Activated naive CD4-positive, alpha-beta T cell treated with anti-CD3 and anti-CD28 coated beads for 36 hours (primary cell): ENCODE results near the gene S100A8. TPM values are rescaled to one million over a fixed set of nuclear protein-coding genes. Genes with fewer than 3 reads are reported as not detected.
"Not testable (repeated sequence)": the region's sequence is repeated elsewhere in the genome, so short reads cannot be mapped to it uniquely, and the experiment has no call there.

Source experiments
- CTCF ChIA-PET: fragments of 350-600 bp; sonication (Branson Sonifier 250); formaldehyde crosslinking; loops from one replicate; lab custom pipeline; 2021; ENCODE audit warnings: antibody characterized with exemption; lab: Charles Lee
- DNase-seq: peaks from one replicate; pipeline ENCODE4 v3.0.0-alpha.2; 2020
- H3K27ac Mint-ChIP-seq: one replicate; pipeline ENCODE4 v1.8.0; 2021; ENCODE audit warnings: mild to moderate bottlenecking, mixed read lengths
- H3K27me3 Mint-ChIP-seq: one replicate; pipeline ENCODE4 v1.8.0; 2021; ENCODE audit warnings: low read depth, mixed read lengths
- H3K36me3 Mint-ChIP-seq: one replicate; pipeline ENCODE4 v1.8.0; 2021; ENCODE audit warnings: low read depth, mixed read lengths
- H3K4me1 Mint-ChIP-seq: one replicate; pipeline ENCODE4 v1.8.0; 2021; ENCODE audit warnings: low read depth, mixed read lengths
- H3K4me3 Mint-ChIP-seq: one replicate; pipeline ENCODE4 v1.8.0; 2021; ENCODE audit warnings: mild to moderate bottlenecking, moderate library complexity, mixed read lengths
- H3K9me3 Mint-ChIP-seq: one replicate; pipeline ENCODE4 v1.8.0; 2021; ENCODE audit warnings: mixed read lengths
- intact Hi-C: fragments of 100-400 bp; cut with micrococcal nuclease; formaldehyde crosslinking; loops from one replicate; pipeline ENCODE4 v1.15.1; 2023
- total RNA-seq, 2 experiments: library from RNA; stranded (reverse); gene quantifications; one replicate each; pipeline ENCODE4 v1.2.3, GENCODE V29; 2021

S100A8 gene
- total RNA-seq, 2 experiments from 2014 or later: not detected

- CTCF ChIA-PET: interaction anchor here (1.3 to 1.4 kb wide), 2 partner anchors 54 to 88 kb away, joined by 3 to 5 read pairs; no protein-coding TSS in a partner anchor
- DNase-seq: not testable (repeated sequence)
Measured at GRCh38 chr1:153407274-153407673, 16.4 kb upstream of the S100A8 start.

GRCh38 chr1:153405825-153406599 is 15.1 kb upstream of the S100A8 start:
- peaks cover 12% of the 10 kb centered on the region for H3K27me3 Mint-ChIP-seq
- intact Hi-C loops, DNase-seq, H3K4me3 Mint-ChIP-seq, H3K36me3 Mint-ChIP-seq, H3K9me3 Mint-ChIP-seq, H3K27ac Mint-ChIP-seq: not testable (repeated sequence)
- H3K4me1 Mint-ChIP-seq: peaks cover 13% of the 10 kb centered on the region
- CTCF ChIA-PET: interaction anchor here (1.3 kb wide), 1 partner anchor 53 kb away, joined by 3 read pairs; no protein-coding TSS in a partner anchor

More at GRCh38 chr1:153407274-153407673, 16.4 kb upstream of the S100A8 start:
- H3K4me3 Mint-ChIP-seq, intact Hi-C loops, H3K9me3 Mint-ChIP-seq, H3K36me3 Mint-ChIP-seq, H3K27ac Mint-ChIP-seq: not testable (repeated sequence)
- H3K27me3 Mint-ChIP-seq: peaks cover 12% of the 10 kb centered on the region
- peaks cover 13% of the 10 kb centered on the region for H3K4me1 Mint-ChIP-seq

- H3K27me3 Mint-ChIP-seq: peaks cover 9% of the 10 kb centered on the region
- H3K9me3 Mint-ChIP-seq: peaks cover 3% of the 10 kb centered on the region
- no peak overlapping the region for H3K27ac Mint-ChIP-seq
- intact Hi-C loops: loop anchor here (1.0 kb wide), 1 partner anchor 49 kb away; no protein-coding TSS in a partner anchor
- H3K36me3 Mint-ChIP-seq: no peaks in the 10 kb centered on the region
- CTCF ChIA-PET: interaction anchor here (0.8 to 3.2 kb wide), 4 partner anchors 47 to 128 kb away, joined by 3 to 25 read pairs (median 5); partner anchors contain the start of gene S100A9
- no peak overlapping the region for H3K4me3 Mint-ChIP-seq
- peak; percentile 75 for DNase-seq
- peaks cover 13% of the 10 kb centered on the region for H3K4me1 Mint-ChIP-seq
Measured at GRCh38 chr1:153404768-153405167, 13.9 kb upstream of the S100A8 start.

DNA sequence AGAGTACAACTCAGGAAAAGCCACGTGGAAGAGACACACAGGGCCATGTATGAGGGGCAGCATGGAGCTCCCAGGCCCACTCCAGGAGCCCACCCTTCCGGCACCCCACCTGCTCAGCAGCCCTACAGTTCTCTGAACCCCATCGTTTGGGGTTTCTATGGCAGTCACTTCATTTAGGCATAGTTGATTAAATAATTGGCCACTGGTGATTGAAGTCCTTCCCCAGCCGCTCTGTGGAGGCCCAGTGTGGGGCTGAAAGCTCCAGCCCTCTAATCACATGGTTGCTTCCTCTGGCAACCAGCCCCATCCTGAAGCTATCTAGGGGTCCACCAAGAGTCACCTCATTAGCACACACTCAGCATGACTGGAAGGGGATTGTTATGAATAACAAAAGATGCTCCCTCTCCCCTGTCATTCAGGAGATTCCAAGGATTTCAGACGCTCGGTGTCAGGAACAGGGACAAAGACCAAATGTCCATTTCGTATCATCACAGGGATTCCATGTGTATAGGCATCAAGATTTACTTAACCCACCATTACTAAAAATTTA is 13.3 kb upstream of the S100A8 start:
- CTCF ChIA-PET: interaction anchor here (0.8 to 3.2 kb wide), 5 partner anchors 46 to 128 kb away, joined by 3 to 25 read pairs (median 5); partner anchors contain the start of gene S100A9
- Mint-ChIP-seq H3K27ac (no peak overlapping the region), H3K4me3 (no peak overlapping the region), H3K36me3 (no peaks in the 10 kb centered on the region), H3K27me3 (peaks cover 5% of the 10 kb centered on the region), H3K9me3 (no peaks in the 10 kb centered on the region), H3K4me1 (peaks cover 13% of the 10 kb centered on the region)
- no peak for DNase-seq
- intact Hi-C loops: loop anchor here (1.0 kb wide), 1 partner anchor 49 kb away; no protein-coding TSS in a partner anchor

DNA sequence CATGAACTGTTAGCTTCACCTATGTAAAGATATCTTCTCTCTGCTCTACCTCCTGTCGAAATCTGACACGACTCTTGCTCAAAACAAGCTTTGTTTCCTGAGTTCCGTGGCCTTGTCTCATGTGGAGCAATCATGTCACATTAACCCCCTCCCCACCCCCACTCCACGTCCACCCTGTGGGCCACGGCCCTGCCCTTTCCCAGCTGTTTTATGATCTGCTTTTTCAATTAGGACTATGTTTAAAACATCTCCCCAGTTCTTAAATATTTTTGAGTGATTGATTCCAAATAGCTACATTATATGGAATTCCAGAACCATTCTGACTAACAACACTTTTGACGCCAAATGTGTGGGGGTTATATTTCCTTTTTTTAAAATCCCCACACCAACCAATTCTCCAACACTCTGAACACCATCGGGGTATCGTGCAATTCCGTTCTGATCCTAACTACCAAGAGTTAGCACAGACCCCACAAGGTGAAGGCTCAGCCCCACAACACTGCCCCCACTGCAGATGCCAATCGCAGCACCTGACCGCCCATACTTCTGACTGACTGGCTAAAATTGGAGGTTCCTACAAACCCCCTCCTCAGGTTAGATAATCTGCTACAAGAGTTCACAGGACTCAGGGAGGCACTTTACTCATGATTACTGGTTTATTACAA is 12.7 kb upstream of the S100A8 start:
- DNase-seq: no peak
- no peak overlapping the region for H3K4me3 Mint-ChIP-seq
- H3K27ac Mint-ChIP-seq: no peak overlapping the region
- no peaks in the 10 kb centered on the region for H3K36me3 Mint-ChIP-seq
- H3K4me1 Mint-ChIP-seq: peaks cover 13% of the 10 kb centered on the region
- no peaks in the 10 kb centered on the region for H3K9me3 Mint-ChIP-seq
- CTCF ChIA-PET: interaction anchor here (1.1 to 3.2 kb wide), 4 partner anchors 46 to 90 kb away, joined by 3 to 25 read pairs (median 4); partner anchors contain the start of gene S100A9
- H3K27me3 Mint-ChIP-seq: peaks cover 5% of the 10 kb centered on the region
- intact Hi-C loops: loop anchor here (1.0 kb wide), 1 partner anchor 48 kb away; no protein-coding TSS in a partner anchor

- H3K36me3 Mint-ChIP-seq: no peaks in the 10 kb centered on the region
- CTCF ChIA-PET: interaction anchor here (1.1 to 3.2 kb wide), 3 partner anchors 45 to 49 kb away, joined by 3 to 25 read pairs (median 3); partner anchors contain the start of gene S100A9
- no peak overlapping the region for H3K27ac Mint-ChIP-seq
- H3K27me3 Mint-ChIP-seq: peaks cover 2% of the 10 kb centered on the region
- H3K4me1 Mint-ChIP-seq: peaks cover 9% of the 10 kb centered on the region
- no peaks in the 10 kb centered on the region for H3K9me3 Mint-ChIP-seq
- intact Hi-C loops: no loop called here
- no peak overlapping the region for H3K4me3 Mint-ChIP-seq
- no peak for DNase-seq
Measured at GRCh38 chr1:153402226-153402625, 11.4 kb upstream of the S100A8 start.

GRCh38 chr1:153401461-153401860 is 10.6 kb upstream of the S100A8 start:
- H3K27ac Mint-ChIP-seq: no peak overlapping the region
- no peaks in the 10 kb centered on the region for H3K9me3 Mint-ChIP-seq
- no peaks in the 10 kb centered on the region for H3K36me3 Mint-ChIP-seq
- no peak for DNase-seq
- peaks cover 2% of the 10 kb centered on the region for H3K27me3 Mint-ChIP-seq
- CTCF ChIA-PET: interaction anchor here (1.1 to 3.2 kb wide), 2 partner anchors 44 to 49 kb away, joined by 3 to 25 read pairs; partner anchors contain the start of gene S100A9
- H3K4me3 Mint-ChIP-seq: no peak overlapping the region
- intact Hi-C loops: no loop called here
- peaks cover 2% of the 10 kb centered on the region for H3K4me1 Mint-ChIP-seq

DNA sequence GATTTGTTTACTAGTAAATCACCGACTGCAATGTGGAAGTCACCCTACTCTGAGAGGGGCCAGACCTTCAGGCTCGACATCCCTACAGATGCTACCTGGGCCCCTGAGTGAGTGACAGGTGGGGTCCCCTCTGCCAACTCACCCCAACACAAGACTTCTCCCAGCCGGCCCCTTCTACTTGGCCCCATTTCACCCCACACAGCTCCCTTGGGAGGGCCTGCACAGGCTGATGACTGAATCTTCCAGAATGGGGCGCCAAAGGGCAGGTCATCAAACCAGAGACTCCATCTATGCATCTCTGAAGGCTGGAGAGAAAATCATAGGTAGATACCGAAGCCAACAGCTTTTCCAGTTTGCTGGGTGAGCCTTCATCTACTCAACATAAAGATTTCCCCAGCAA is 9.4 kb upstream of the S100A8 start:
- H3K27ac Mint-ChIP-seq: no peak overlapping the region
- intact Hi-C loops: no loop called here

GRCh38 chr1:153399401-153400055 is 8.7 kb upstream of the S100A8 start:
- Mint-ChIP-seq H3K4me3 (no peak overlapping the region), H3K36me3 (no peaks in the 10 kb centered on the region), H3K27ac (no peak overlapping the region), H3K9me3 (no peaks in the 10 kb centered on the region), H3K27me3 (peaks cover under 1% of the 10 kb centered on the region), H3K4me1 (peaks cover under 1% of the 10 kb centered on the region)
- intact Hi-C loops: no loop called here
- DNase-seq: no peak
- CTCF ChIA-PET: no interaction called here

More for the DNA sequence above, 9.4 kb upstream of the S100A8 start:
- Mint-ChIP-seq H3K36me3 (no peaks in the 10 kb centered on the region), H3K27me3 (peaks cover 2% of the 10 kb centered on the region), H3K4me3 (no peak overlapping the region), H3K4me1 (peaks cover 2% of the 10 kb centered on the region), H3K9me3 (no peaks in the 10 kb centered on the region)
- DNase-seq: no peak
- CTCF ChIA-PET: no interaction called here

DNA sequence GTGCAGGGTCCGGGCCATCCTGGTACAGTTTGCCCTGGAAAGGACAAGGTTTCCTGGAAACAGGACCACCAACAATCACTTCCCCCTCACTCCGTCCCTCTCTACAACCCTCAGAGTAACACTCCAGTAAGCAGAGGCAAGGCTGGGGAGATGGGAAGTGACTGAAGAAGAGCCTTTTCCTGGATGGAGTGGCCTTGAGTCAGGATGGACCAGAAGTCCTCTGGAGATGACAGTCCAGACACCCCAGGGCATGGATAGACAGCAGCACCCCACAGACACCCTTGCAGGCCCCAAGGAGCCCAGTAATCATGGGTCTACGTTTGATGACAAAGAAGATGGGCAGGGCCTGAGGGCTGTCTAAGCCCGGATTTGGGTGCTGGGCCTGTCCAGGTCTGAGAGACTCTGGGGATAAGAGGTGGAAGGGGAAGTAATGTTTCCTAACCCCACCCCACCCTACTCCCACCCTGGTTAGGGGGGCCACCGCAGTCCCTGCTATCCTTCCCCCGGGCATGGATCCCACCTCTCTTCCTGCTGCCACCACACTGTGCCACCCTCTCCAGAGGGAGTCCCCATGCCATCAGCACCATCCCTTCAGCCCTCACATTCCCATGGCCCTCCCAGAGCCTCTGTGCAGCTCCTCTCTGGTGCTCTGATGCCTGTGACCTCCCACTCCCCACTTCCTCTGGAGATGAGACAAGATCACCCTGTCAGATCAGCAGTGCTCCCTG is 7.2 kb upstream of the S100A8 start:
- Mint-ChIP-seq H3K27ac (no peak overlapping the region), H3K4me1 (no peaks in the 10 kb centered on the region), H3K27me3 (peaks cover 3% of the 10 kb centered on the region), H3K4me3 (no peak overlapping the region), H3K36me3 (no peaks in the 10 kb centered on the region), H3K9me3 (no peaks in the 10 kb centered on the region)
- intact Hi-C loops: no loop called here
- DNase-seq: no peak
- CTCF ChIA-PET: no interaction called here
